Karpas-422 (cell line): ENCODE results near the gene CRLF3. TPM values are rescaled to one million over a fixed set of nuclear protein-coding genes. Genes with fewer than 3 reads are reported as not detected.
"Not testable (repeated sequence)": the region's sequence is repeated elsewhere in the genome, so short reads cannot be mapped to it uniquely, and the experiment has no call there.

Experiments used
- DNase-seq: peaks from one replicate; pipeline ENCODE4 v3.0.0-alpha.2; 2015
- H2AFZ ChIP-seq: fragments of 200-600 bp; sonication (generic); 2 replicates; pipeline ENCODE4 v1.6.1; 2014; ENCODE audit warnings: antibody characterized with exemption, low read length, mixed read lengths
- H3K27ac ChIP-seq: fragments of 200-600 bp; sonication (generic); 2 replicates; pipeline ENCODE4 v1.5.1; 2014; ENCODE audit warnings: mild to moderate bottlenecking, low read length, moderate library complexity
- H3K27me3 ChIP-seq: fragments of 200-600 bp; sonication (generic); 2 replicates; pipeline ENCODE4 v1.6.1; 2014; ENCODE audit warnings: low read length, mixed read lengths
- H3K36me3 ChIP-seq: fragments of 200-600 bp; sonication (generic); 2 replicates; pipeline ENCODE4 v1.6.1; 2014; ENCODE audit warnings: low read length, mixed read lengths; ENCODE audit not compliant: insufficient read depth
- H3K4me1 ChIP-seq: fragments of 200-600 bp; sonication (generic); 2 replicates; pipeline ENCODE4 v1.6.1; 2014; ENCODE audit warnings: mild to moderate bottlenecking, low read length, mixed read lengths
- H3K4me2 ChIP-seq: fragments of 200-600 bp; sonication (generic); 2 replicates; pipeline ENCODE4 v1.6.1; 2014; ENCODE audit warnings: low read length, low read depth, mild to moderate bottlenecking; ENCODE audit not compliant: poor library complexity, severe bottlenecking
- H3K4me3 ChIP-seq: fragments of 200-600 bp; sonication (generic); 2 replicates; pipeline ENCODE4 v1.5.1; 2014; ENCODE audit warnings: mild to moderate bottlenecking, antibody characterized with exemption, low read length, mixed read lengths
- H3K79me2 ChIP-seq: fragments of 200-600 bp; sonication (generic); 2 replicates; pipeline ENCODE4 v1.6.1; 2014; ENCODE audit warnings: mild to moderate bottlenecking, low read length, mixed read lengths
- H3K9ac ChIP-seq: fragments of 200-600 bp; sonication (generic); 2 replicates; pipeline ENCODE4 v1.6.0; 2014; ENCODE audit warnings: low read length
- H3K9me2 ChIP-seq: fragments of 200-600 bp; sonication (generic), shearing (Covaris generic); replicated peaks from 2 replicates; pipeline ENCODE4 v1.6.0; 2014; ENCODE audit warnings: mild to moderate bottlenecking, low read length, moderate library complexity; ENCODE audit not compliant: insufficient read depth
- H3K9me3 ChIP-seq: fragments of 300-700, 200-600 bp; sonication (generic); 2 replicates; pipeline ENCODE4 v1.6.1; 2014; ENCODE audit warnings: low read length, mixed read lengths
- H4K20me1 ChIP-seq: fragments of 200-600 bp; sonication (generic); 2 replicates; pipeline ENCODE4 v1.6.1; 2014; ENCODE audit warnings: mild to moderate bottlenecking, antibody characterized with exemption, low read length, low read depth; ENCODE audit not compliant: insufficient read depth
- total RNA-seq: library from RNA; depleted of rRNA; stranded (reverse); fragments of >200 nt; shearing (Covaris generic); gene quantifications from 2 replicates; pipeline ENCODE4 v1.2.3, GENCODE V29; 2014; ENCODE audit warnings: low replicate concordance

The CRLF3 gene
- total RNA-seq, 1 experiment from 2014 or later: 49.0 TPM

DNA sequence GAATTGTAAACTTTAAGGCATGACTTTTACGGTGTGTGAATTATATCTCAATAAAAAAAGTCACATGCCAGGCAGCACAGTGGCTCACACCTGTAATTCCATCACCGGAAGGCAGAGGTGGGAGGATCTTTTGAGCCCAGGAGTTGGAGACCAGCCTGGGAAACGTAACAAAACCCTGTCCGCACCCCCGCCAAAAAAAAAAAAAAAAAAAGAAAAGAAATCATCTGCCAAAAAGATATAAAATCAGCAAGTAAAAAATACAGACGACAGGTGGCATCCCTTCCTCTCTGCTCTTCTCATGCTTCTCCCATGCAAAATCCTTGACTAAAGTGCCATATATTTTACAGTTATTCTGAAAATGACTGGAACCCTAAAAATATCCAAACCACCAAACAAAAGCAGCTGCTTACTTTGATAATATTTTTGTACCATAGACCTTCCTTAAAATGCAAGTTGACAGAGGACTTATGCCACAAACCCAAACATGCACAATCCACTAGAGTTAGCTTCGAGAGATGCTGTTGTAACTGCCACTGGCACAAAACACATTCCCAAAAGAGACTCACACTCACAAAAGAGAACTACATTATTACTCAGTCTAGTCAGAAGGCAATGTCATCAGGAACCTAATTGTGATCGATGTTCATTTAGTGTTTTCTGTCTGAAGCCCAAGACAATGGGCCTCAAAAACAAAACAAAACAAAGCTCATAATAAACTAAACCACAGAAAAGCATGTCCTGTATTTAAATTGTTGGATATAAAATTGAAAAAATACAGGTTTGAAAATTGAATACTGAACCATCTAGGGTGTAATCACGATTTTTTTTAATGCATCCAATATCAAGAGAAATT, 2.4 kb downstream of the CRLF3 start:
- Histone ChIP-seq H2AFZ (no peak overlapping the region), H3K9ac (peak overlapping the region; percentile 60)

GRCh38 chr17:30819971-30820705, 4.4 kb downstream of the CRLF3 start:
- no peak overlapping the region for H3K4me3 ChIP-seq
- H3K79me2 ChIP-seq: peaks cover 93% of the 10 kb centered on the region
- no peak overlapping the region for H3K9ac ChIP-seq
- peaks cover 40% of the 10 kb centered on the region for H3K4me1 ChIP-seq
- no peaks in the 10 kb centered on the region for H4K20me1 ChIP-seq
- no peak overlapping the region for H2AFZ ChIP-seq
- H3K27ac ChIP-seq: 0 out of 2 replicates have a peak overlapping the region, but pooled peaks have one; percentile 20
- H3K36me3 ChIP-seq: peaks cover 13% of the 10 kb centered on the region; the same call in 1 of the 2 replicates
- H3K27me3 ChIP-seq: no peaks in the 10 kb centered on the region
- no peaks in the 10 kb centered on the region for H3K9me3 ChIP-seq
- no peak for DNase-seq
- no peaks in the 10 kb centered on the region for H3K9me2 ChIP-seq
- H3K4me2 ChIP-seq: no peak overlapping the region

More for the DNA sequence above, 2.4 kb downstream of the CRLF3 start:
- DNase-seq: peak; percentile 47
- Histone ChIP-seq H3K36me3 (peaks cover 13% of the 10 kb centered on the region; the same call in 1 of the 2 replicates), H3K4me2 (peak overlapping the region; percentile 85), H3K79me2 (peaks cover 74% of the 10 kb centered on the region), H4K20me1 (no peaks in the 10 kb centered on the region), H3K4me1 (peaks cover 47% of the 10 kb centered on the region), H3K27ac (peak overlapping the region; percentile 87), H3K4me3 (peak overlapping the region; percentile 99), H3K9me2 (no peaks in the 10 kb centered on the region), H3K27me3 (no peaks in the 10 kb centered on the region), H3K9me3 (no peaks in the 10 kb centered on the region)

DNA sequence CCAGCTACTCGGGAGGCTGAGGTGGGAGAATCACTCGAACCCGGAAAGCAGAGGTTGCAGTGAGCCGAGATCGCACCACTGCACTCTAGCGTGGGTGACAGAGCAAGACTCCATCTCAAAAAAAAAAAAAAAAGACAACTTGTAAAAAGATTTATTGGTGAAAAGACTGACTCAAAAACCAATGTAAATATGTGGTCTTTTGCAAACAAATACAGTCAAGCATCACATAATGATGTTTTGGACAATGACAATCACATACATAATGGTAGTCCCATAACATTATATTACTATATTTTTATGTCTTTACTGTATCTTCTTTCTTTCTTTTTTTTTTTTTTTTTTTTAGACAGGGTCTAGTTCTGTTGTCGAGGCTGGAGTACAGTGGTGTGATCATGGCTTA, 8.3 kb downstream of the CRLF3 start:
- H3K27me3 ChIP-seq: no peaks in the 10 kb centered on the region
- H3K9me2 ChIP-seq: no peaks in the 10 kb centered on the region
- H3K9ac ChIP-seq: no peak overlapping the region
- no peak for DNase-seq
- no peaks in the 10 kb centered on the region for H3K9me3 ChIP-seq
- no peak overlapping the region for H2AFZ ChIP-seq
- peaks cover 96% of the 10 kb centered on the region for H3K79me2 ChIP-seq
- H3K36me3 ChIP-seq: peaks cover 13% of the 10 kb centered on the region; the same call in 1 of the 2 replicates
- no peak overlapping the region for H3K4me2 ChIP-seq
- peaks cover 20% of the 10 kb centered on the region for H3K4me1 ChIP-seq
- H4K20me1 ChIP-seq: no peaks in the 10 kb centered on the region
- H3K4me3 ChIP-seq: no peak overlapping the region
- H3K27ac ChIP-seq: no peak overlapping the region

DNA sequence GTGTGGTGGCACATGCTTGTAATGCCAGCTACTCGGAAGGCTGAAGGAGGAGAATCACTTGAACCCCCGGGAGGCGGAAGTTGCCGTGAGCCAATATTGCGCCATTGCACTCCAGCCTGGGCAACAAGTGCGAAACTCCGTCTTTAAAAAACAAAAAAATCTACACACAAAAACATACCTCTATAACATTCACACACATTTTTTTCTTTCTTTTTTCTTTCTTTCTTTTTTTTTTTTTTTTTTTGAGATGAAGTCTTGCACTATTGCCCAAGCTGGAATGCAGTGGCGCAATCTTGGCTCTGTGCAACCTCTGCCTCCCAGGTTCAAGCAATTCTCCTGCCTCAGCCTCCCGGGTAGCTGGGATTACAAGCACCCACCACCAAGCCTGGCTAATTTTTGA, 9.6 kb downstream of the CRLF3 start:
- Histone ChIP-seq H3K79me2 (peaks cover 95% of the 10 kb centered on the region), H3K4me1 (peaks cover 15% of the 10 kb centered on the region)
- not testable (repeated sequence) for H3K36me3 ChIP-seq, H3K27ac ChIP-seq, H3K9me2 ChIP-seq, H3K9me3 ChIP-seq, DNase-seq, H3K4me3 ChIP-seq, H3K27me3 ChIP-seq, H3K9ac ChIP-seq, H4K20me1 ChIP-seq, H2AFZ ChIP-seq, H3K4me2 ChIP-seq

GRCh38 chr17:30814236-30814635, 10.3 kb downstream of the CRLF3 start:
- H4K20me1 ChIP-seq, H3K4me3 ChIP-seq, H3K27me3 ChIP-seq, H2AFZ ChIP-seq, H3K36me3 ChIP-seq, H3K9me2 ChIP-seq, DNase-seq, H3K9ac ChIP-seq, H3K9me3 ChIP-seq, H3K27ac ChIP-seq, H3K4me2 ChIP-seq: not testable (repeated sequence)
- Histone ChIP-seq H3K4me1 (peaks cover 19% of the 10 kb centered on the region), H3K79me2 (peaks cover 95% of the 10 kb centered on the region)

DNA sequence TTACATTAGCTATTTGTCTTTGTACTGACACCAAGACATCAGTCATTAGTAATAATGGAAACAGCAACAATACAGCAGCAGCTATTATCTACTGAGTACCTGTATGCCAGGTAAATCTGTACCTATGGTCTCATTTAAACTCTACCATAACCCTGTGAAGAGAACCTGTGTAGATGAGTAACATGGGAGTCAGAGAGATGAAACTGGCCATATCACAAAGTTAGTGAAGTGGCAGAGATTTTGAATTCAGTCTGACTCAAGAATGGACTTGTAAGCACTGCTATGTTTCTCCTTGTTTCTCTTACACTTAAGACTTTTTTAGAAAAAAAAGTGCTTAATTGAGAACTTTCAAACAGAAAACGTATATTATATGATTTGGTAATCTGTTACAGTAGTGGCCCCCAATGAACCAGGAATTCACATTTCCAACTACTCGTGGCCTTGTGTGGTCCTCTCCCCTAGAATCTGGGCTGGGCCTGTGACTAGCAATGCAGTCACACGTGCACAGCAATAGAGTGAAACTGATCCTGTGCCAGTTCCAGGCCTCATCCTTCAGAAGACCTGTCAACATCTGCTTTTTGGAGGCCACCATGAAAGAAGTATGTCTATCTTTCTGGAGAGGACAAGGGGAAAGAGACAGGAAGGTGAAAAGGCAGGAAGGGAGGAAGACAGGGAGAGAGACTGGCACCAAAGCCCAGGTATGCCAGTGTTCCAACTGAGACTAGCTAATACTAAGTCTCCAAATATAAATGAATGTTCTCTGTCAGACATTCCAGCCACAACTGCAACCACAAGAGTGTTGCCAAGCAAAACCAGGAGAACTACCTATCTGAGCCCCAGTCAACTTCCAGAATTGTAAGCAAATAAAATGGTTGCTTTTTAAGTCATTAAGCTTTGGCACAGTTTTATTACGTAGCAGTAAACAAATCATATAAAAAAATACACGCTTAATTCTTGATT, 12.0 kb downstream of the CRLF3 start:
- Histone ChIP-seq H3K36me3 (no peaks in the 10 kb centered on the region), H3K79me2 (peaks cover 92% of the 10 kb centered on the region), H3K27ac (no peak overlapping the region), H4K20me1 (no peaks in the 10 kb centered on the region), H3K4me3 (no peak overlapping the region), H3K27me3 (no peaks in the 10 kb centered on the region), H3K4me2 (no peak overlapping the region), H3K9ac (no peak overlapping the region), H3K4me1 (peaks cover 31% of the 10 kb centered on the region), H3K9me3 (no peaks in the 10 kb centered on the region), H3K9me2 (no peaks in the 10 kb centered on the region), H2AFZ (no peak overlapping the region)
- DNase-seq: no peak

DNA sequence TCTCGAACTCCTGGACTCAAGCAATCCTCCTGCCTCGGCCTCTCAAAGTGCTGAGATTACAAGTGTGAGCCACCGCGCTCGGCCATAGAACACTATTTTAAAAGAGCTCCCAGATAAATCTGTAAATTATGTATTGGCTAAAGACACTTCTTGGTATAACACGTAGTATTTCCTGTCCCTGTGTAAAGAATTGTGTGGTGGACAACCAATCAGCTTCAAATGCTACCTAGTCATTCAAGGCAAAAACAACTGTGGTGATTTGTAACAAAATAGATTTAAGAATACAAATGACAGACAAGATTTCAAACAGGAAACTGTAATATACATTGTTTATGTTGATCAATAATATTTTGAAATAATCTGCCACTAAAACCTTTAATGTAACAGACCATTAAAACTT, 14.6 kb downstream of the CRLF3 start:
- H2AFZ ChIP-seq: no peak overlapping the region
- H3K27ac ChIP-seq: peak overlapping the region; percentile 85
- peaks cover 34% of the 10 kb centered on the region for H3K4me1 ChIP-seq
- H4K20me1 ChIP-seq: no peaks in the 10 kb centered on the region
- peaks cover 92% of the 10 kb centered on the region for H3K79me2 ChIP-seq
- H3K4me3 ChIP-seq: no peak overlapping the region; the same call in 1 of the 2 replicates
- peak overlapping the region; percentile 46 for H3K4me2 ChIP-seq
- no peaks in the 10 kb centered on the region for H3K27me3 ChIP-seq
- no peak for DNase-seq
- no peaks in the 10 kb centered on the region for H3K9me2 ChIP-seq
- no peaks in the 10 kb centered on the region for H3K9me3 ChIP-seq
- H3K36me3 ChIP-seq: peaks cover 7% of the 10 kb centered on the region; the same call in 1 of the 2 replicates
- no peak overlapping the region for H3K9ac ChIP-seq
